Fibroblast of skin of left quadriceps (primary cell): ENCODE results near the gene APIP.
"Not testable (repeated sequence)": the region's sequence is repeated elsewhere in the genome, so short reads cannot be mapped to it uniquely, and the experiment has no call there.

Experiments used
- DNase-seq, 2 experiments: peaks; one replicate each; pipeline ENCODE4 v3.0.0-alpha.2; 2013; ENCODE audit warnings: low read depth in 2 of 2

The APIP gene

DNA sequence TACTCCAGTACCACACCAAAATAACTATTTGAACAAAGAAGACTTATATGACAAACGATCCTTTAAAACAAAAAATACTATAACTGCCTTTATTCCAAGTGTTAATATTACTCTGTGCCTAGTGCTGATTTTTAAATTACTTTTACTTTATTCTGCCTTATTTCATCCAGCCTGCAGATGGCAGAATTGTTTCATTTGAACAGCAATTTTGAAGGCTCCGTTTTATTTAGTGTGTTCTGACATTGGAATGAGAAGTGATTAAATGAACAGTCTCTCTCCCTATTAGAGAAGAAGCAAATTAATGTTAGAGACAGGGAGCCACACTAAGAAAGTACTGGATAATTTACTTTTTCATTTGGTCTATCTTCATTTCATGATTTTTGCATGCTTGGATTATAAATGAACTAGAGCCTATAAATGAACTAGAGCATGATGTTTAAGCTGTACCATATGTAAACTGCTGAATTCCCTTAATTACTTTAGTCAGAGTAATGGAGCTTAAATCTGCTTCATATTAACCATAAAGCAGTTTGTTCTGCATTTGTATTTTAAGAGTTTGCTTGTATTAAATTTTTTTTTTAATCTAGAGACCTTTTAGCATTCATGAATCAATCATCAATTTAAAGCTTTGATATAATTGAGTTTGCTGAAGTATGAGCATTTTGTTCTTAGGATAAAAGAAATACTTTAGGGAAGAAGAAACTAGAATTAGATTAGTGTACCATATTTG, 10.1 kb upstream of the APIP start:
- DNase-seq: peak; percentile 45 to 48

DNA sequence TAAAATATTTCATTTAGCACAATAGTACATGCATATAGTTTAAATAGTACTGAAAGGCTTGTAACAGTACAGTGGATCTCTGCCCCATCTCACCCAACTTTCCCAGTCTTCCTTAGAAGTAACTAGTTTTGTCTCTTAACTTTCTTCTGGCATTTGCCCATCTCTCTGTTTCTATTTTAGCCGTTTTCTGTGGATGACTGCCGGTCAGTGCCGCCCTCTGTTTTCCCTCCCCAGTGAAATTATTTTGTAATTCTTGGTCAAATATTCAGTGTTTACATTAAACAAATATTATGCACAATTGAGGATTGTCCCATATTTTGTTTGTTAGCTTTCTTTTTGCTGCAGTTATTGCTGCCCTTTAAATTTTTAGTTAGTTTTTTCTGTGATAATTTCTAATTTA, 8.5 kb upstream of the APIP start:
- DNase-seq: no peak

- DNase-seq: no peak
Measured at GRCh38 chr11:34921156-34921555, 5.0 kb upstream of the APIP start.

GRCh38 chr11:34916843-34917770, 928 bp upstream of the APIP start:
- peak in 1 of 2 experiments; percentile 8 for DNase-seq

DNA sequence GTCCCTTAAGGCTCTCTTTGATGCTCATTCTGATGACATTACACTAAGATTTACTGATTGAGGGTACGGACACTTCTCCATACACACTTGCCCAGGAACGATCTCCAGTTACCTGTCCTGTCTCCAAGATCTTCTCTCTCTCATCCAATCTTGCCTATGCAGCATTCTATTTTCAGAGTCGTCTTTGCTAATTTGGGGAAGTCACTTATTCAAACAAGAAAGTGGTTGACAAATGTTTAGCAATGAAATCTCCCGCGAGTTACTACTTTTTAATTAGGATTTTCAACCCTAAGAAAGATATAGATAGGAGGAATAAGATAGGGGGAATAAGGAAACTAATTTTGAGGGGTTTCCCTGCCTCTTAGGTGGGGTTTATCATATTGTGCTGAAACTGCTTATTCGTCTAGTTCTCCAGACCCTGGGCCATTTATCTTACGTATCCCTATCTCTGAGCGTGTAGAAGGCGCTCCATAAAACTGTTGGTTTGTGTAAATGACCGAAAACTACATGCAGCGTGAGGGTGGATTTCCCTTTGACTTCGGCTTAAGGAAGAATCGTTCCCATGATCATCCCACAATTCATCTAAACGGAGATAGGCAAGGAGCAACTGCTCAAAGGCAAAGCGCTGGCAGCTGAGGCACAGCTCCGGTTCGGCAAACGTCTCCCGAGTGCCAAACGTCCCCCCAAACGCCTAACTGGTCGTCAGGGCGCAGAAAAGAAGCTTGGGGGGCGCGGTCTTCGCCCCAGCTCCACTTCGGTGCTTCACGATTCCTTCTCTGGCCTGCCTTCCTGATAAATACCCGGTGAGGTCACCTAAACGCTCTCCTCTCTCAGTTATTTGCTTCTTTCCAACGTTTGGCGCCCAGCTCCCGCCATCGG, 804 bp downstream of the APIP start:
- no peak for DNase-seq

DNA sequence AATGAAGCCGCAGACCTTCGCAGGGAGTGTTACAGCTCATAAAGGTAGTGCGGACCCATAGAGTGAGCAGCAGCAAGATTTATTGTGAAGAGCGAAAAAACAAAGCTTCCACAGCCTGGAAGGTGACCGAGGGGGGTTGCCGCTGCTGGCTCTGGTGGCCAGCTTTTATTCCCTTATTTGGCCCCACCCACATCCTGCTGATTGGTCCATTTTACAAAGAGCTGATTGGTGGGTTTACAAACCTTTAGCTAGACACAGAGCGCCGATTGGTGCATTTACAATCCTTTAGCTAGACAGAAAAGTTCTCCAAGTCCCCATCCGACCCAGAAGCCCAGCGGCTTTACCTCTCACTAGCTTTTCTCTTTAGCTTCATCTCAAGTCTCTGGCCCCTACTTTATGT, 2.6 kb downstream of the APIP start:
- DNase-seq: not testable (repeated sequence)

- no peak for DNase-seq
Measured at GRCh38 chr11:34911676-34912075, 4.5 kb downstream of the APIP start.

DNA sequence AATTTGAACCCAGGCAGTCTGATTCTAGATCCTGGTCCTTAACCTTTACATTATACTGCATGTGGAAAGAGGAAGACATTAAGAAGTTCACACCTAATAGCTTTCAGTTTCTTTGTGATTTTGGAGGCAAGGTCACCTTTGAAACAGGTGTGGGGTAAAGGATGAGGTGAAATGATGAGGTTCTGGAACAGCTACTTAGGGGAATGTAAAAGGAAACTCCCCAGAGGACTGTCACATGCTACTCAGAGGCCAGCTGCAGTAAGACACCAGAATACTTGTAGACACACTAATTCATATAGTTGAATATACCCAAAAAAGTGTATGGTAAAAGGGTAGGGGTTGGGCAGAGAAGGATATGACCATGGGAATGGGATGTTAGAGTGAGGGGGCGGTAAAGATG, 5.4 kb downstream of the APIP start:
- DNase-seq: no peak

DNA sequence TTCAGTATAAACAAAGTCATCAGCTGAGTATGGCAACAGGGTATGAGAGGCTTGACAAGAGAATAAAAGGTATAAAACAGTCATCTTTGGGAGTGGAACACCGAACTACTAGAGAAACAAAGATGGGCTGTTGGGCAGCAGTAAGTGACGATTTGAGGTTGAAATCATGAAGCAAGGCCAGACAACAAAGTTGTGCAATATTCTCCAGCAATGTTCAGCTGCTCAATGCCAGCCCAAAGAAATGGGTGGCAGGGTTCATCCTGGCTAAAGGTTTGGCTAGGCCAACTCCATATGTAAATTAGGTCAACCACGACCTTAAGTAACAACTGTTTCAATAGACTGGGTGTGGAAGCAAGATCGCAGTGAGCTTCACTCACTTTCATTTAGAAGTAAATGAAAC, 6.2 kb downstream of the APIP start:
- no peak for DNase-seq

DNA sequence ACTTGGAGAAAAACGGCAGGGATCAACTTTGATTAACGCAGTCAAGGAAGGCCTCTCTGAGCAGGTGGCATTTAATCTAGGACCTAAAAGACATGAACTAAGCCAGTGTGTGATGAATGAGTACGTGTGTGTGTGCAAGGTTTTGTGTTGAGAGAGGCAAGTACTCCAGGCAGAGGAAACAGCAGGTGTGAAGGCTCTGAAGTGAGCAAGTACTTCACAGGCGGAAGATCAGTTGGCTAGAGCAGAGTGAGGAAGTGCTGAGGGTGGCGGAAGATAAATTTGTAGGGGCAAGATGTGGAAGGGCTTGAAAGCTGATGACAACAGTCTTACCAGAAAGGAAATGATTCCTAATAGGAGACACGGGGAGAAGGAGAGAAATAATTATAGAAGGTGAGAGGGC, 6.8 kb downstream of the APIP start:
- no peak for DNase-seq

DNA sequence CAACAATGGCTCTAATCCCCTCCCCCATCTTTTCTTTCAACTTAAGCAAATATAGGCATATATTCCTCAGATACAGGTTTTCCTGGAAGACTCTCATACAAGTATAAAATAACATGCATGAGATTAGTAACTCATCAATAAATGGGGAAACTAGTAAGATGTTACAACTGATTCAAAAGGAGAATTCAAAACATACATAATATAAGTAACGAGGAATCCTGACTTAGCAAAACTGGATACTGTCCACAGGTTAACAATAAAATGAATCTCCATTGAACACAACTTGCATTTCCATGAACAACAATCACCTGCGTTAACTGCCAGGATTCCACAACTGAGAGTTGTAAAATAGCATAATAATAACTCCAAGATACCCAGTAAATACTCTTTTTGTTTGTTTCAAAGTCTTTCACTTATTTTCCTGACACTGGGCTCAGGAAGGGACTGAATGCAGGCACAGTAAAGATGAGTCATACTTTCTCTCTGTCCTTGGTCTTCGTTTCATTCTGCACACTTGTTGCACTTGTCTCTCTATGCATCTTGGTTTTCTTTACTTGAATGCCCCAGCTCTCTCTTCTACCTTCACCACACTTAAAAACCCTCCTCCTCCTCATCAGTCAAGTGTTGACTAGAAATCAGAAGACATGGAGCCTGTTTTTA, 8.1 kb downstream of the APIP start:
- no peak for DNase-seq

- DNase-seq: no peak
Measured at GRCh38 chr11:34905666-34906065, 10.5 kb downstream of the APIP start.

GRCh38 chr11:34904421-34904955, 11.7 kb downstream of the APIP start:
- DNase-seq: no peak

- DNase-seq: no peak
Measured at GRCh38 chr11:34899633-34900016, 16.6 kb downstream of the APIP start.

GRCh38 chr11:34898474-34898873, 17.7 kb downstream of the APIP start:
- DNase-seq: no peak

DNA sequence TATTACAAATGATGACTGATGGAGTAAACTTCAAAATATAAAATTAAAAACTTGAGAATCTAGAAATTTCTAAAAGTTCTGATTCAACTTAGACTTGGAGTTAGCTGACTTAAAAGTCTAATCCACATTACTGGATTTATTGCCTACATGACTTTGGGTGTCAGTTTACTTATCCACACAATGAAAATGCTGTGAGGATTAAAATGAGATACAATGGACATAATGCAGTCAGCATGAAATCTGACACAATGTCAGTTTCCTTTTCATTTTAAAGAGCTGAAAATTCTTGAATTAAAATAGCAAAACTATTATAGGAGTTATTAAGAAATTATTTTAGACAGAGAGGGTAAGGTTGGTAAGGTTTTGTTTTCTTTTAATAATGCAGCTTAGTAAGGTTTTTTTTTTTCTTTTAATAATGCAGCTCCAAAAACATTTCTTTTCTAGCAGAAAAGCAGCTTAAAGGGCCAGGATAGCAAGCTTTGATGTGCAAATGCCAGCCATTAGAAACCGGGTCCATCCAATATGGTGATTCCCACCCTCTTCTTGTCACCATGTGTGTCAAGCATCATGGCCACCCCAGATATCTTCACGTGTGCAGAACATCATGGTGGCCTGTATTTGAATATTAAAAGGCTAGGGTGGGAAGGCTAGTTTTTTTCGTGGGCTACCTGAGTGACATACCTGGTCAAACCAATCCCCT, 18.9 kb downstream of the APIP start:
- DNase-seq: no peak

GRCh38 chr11:34896191-34896590, 20.0 kb downstream of the APIP start:
- DNase-seq: not testable (repeated sequence)

- DNase-seq: no peak
Measured at GRCh38 chr11:34893416-34893815, 22.8 kb downstream of the APIP start.

GRCh38 chr11:34891611-34892010, 24.6 kb downstream of the APIP start:
- no peak for DNase-seq

DNA sequence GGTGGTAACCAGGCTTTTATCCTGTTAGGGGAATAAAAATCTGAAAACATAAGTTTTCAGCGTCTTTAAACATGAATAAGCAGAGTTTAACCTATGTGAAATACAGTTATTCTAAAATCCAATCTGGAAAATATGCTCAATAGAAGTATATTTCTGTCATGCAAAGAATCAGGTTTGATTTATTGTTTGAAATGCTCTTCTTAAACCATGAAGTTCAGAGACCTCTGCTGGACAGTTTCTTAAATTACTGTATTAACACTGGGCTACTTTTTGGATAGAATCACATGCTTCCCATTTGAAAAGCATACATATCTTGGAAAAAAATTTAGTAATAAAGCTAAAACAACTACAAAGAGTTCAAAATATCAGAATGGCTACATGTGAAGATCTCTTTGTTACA, 25.4 kb downstream of the APIP start:
- DNase-seq: peak; percentile 8 to 11

DNA sequence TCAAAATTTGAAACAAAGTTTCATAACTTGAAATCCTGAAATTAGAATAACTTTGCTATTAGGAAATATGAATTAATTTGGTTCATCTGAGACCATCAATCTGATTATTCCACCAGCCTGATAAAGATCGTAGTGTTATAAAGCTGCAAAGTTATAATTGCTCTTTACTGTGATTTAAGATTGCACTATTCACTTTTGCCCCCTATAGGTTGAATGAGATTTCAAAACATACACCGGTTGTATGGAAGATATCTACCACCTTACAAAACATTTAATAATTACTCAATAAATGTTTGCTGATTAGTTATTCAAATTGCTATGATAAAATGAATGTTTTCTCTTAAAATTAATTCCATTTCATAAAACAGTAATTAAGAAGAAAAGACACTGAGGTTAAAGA, 26.1 kb downstream of the APIP start:
- DNase-seq: no peak
